Fibroblast of villous mesenchyme (primary cell): ENCODE results near the gene TNFAIP8L3. TPM values are rescaled to one million over a fixed set of nuclear protein-coding genes. Genes with fewer than 3 reads are reported as not detected.

ENCODE experiments used
- DNase-seq: peaks from one replicate; pipeline ENCODE4 v3.0.0-alpha.2; 2010; ENCODE audit warnings: low read depth
- H3K4me3 ChIP-seq: 2 replicates; pipeline ENCODE4 v1.5.1; 2011; ENCODE audit warnings: low read depth, mild to moderate bottlenecking, low read length
- total RNA-seq: library from RNA; depleted of rRNA; stranded (reverse); fragments of >200 nt; gene quantifications from 2 replicates; pipeline ENCODE4 v1.2.3, GENCODE V29; 2012
- TF ChIP-seq, protein P1 (sequence below): IDR thresholded peaks from 2 replicates; pipeline ENCODE4 v1.5.1; 2012; ENCODE audit warnings: low read depth, mild to moderate bottlenecking, low read length; ENCODE audit not compliant: insufficient read depth

Gene TNFAIP8L3
- total RNA-seq, 1 donor = 0.43 TPM

DNA sequence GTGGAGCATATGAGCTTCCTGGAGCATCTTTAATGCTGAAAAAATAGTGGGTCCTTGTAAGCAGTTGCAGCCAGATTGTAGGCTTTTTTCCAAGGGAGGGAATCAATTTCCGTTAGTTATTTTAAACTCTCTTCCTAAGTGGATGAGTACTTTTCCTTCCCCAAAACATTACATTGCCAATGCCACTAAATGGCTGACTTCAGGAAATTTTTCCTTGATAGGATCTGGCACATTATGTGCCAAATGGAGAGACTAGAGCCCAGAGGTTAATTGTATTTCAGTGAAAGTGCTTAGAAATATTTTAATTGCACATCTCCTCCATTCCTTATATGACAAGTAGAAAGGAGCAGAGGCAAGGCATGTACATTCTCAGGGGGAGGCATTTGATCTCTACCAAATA, 83.5 kb downstream of the TNFAIP8L3 start:
- H3K4me3 ChIP-seq = no peak overlapping the region
- TF ChIP-seq, protein P1, sequence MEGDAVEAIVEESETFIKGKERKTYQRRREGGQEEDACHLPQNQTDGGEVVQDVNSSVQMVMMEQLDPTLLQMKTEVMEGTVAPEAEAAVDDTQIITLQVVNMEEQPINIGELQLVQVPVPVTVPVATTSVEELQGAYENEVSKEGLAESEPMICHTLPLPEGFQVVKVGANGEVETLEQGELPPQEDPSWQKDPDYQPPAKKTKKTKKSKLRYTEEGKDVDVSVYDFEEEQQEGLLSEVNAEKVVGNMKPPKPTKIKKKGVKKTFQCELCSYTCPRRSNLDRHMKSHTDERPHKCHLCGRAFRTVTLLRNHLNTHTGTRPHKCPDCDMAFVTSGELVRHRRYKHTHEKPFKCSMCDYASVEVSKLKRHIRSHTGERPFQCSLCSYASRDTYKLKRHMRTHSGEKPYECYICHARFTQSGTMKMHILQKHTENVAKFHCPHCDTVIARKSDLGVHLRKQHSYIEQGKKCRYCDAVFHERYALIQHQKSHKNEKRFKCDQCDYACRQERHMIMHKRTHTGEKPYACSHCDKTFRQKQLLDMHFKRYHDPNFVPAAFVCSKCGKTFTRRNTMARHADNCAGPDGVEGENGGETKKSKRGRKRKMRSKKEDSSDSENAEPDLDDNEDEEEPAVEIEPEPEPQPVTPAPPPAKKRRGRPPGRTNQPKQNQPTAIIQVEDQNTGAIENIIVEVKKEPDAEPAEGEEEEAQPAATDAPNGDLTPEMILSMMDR = no peak
- DNase-seq = no peak

DNA sequence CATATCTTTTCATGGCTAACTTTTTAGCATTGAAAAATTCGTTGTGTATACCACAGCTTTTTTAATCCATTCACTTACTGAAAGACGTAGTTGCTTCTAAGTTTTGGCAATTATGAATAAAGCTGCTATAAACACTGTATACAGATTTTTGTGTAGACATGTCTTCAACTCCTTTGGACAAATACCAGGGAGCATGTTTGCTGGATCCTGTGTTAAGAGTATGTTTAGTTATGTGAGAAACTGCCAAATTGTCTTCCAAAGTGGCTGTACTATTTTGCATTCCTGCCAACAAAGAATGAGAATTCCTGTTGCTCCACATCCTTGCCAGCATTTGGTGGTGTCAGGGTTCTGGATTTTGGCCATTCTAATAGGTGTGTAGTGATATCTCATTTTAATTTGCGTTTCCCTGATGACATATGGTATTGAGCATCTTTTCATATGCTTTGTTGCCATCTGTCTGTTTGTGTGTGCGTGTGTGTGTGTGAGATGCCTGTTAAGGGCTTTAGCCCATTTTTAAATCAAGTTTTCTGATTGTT, 87.5 kb downstream of the TNFAIP8L3 start:
- TF ChIP-seq, protein P1 = no peak
- no peak overlapping the region for H3K4me3 ChIP-seq
- DNase-seq = no peak

Other genes with a start within 250 kb of the TNFAIP8L3 start
- 16.4 and 26.3 TPM in 2 replicates for gene AP4E1, start 186.2 kb downstream of the TNFAIP8L3 start, total RNA-seq
- gene CYP19A1, start 243.7 kb upstream of the TNFAIP8L3 start, total RNA-seq = not detected in 2 replicates
- 0.32 and 0.43 TPM in 2 replicates for gene GLDN, start 246.7 kb upstream of the TNFAIP8L3 start, total RNA-seq